Fibroblast of skin of abdomen (primary cell): ENCODE results near the gene ZNF736. TPM values are rescaled to one million over a fixed set of nuclear protein-coding genes. Genes with fewer than 3 reads are reported as not detected.
"Not testable (repeated sequence)": the region's sequence is repeated elsewhere in the genome, so short reads cannot be mapped to it uniquely, and the experiment has no call there.

ENCODE experiments used
- DNase-seq: peaks from one replicate; pipeline ENCODE4 v3.0.0-alpha.2; 2013
- polyA plus RNA-seq, 2 experiments: library from polyadenylated mRNA; unstranded; fragments of 120-200 nt; gene quantifications; one replicate each; pipeline ENCODE4 v1.2.1, GENCODE V29; 2013; ENCODE audit not compliant: insufficient read length in 2 of 2

ZNF736 gene
- polyA plus RNA-seq (2013, experiment 1 of 2; ENCODE audit: insufficient read length): 3.8 TPM
- polyA plus RNA-seq (2013, experiment 2 of 2; ENCODE audit: insufficient read length): 3.6 TPM

- peak; percentile 94 for DNase-seq
Observed at GRCh38 chr7:64313740-64314491, at the start of gene ZNF736. Gene ZNF736 (plus strand): TSS chr7:64313961. CDS start chr7:64314151, 190 bp downstream.

DNA sequence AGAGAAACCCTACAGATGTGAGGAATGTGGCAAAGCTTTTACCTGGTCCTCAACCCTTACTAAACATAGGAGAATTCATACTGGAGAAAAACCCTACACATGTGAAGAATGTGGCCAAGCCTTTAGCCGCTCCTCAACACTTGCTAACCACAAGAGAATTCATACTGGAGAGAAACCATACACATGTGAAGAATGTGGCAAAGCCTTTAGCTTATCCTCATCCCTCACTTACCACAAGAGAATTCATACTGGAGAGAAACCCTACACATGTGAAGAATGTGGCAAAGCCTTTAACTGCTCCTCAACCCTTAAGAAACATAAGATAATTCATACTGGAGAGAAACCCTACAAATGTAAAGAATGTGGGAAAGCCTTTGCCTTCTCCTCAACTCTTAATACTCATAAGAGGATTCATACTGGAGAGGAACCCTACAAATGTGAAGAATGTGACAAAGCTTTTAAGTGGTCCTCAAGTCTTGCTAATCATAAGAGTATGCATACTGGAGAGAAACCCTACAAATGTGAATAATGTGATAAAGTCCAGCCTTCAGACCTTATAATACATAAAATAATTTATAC is 47.3 kb upstream of the ZNF736 start:
- no peak for DNase-seq

DNA sequence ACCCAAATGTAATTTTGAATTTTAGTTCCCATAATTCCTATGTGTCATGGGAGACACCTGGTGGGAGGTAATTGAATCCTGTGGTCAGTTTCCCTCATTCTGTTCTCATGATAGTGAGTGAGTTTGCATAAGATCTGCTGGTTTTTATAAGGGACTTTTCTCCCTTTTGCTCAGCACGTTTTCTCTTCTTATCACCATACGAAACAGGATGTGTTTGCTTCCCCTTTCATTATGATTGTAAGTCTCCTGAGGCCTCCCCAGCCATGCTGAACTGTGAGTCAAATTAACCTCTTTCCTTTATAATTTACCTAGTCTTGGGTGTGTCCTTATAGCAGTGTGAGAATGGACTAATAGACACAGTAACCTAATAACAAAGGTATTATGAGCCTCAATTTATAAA is 36.1 kb upstream of the ZNF736 start:
- DNase-seq: no peak

- no peak for DNase-seq
Observed at GRCh38 chr7:64294701-64295420, 18.9 kb upstream of the ZNF736 start.

GRCh38 chr7:64297418-64297817 is 16.3 kb upstream of the ZNF736 start:
- DNase-seq: not testable (repeated sequence)

GRCh38 chr7:64300641-64301405 is 12.9 kb upstream of the ZNF736 start:
- DNase-seq: no peak

GRCh38 chr7:64307254-64308015 is 6.3 kb upstream of the ZNF736 start:
- peak; percentile 87 for DNase-seq

DNA sequence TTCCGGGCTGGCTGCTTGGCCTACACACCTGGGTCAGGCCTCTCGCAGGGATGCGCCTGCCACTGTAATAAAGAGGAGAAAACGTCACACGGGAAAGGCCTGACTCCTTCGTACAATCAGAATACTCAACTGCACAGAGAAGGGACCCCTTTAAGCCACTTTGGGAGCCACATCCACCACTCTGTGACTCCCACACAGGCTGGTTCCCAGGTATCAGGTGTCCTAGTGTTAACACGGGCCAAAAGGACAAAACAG is 5.8 kb upstream of the ZNF736 start:
- no peak for DNase-seq

DNA sequence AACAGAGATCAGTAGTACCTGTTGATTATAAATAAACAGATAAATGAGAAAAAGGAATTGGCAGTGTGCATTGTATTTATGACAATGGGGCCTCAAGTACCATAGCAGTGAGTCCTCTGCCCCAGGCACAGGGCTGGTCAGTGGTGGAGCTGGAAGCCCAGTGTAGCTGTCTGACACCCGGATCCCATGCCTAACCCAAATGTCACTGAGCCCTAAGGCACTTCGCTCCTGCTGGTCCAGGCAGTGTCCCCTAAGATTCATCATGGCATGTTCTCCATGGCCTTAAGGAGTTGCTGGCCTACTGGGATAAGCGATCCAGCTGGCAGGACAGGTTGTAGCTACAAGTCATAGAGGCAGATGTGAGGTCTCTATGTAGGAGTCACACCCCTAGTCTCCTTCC is 3.3 kb upstream of the ZNF736 start:
- no peak for DNase-seq

GRCh38 chr7:64312826-64313225 is 935 bp upstream of the ZNF736 start:
- DNase-seq: no peak

DNA sequence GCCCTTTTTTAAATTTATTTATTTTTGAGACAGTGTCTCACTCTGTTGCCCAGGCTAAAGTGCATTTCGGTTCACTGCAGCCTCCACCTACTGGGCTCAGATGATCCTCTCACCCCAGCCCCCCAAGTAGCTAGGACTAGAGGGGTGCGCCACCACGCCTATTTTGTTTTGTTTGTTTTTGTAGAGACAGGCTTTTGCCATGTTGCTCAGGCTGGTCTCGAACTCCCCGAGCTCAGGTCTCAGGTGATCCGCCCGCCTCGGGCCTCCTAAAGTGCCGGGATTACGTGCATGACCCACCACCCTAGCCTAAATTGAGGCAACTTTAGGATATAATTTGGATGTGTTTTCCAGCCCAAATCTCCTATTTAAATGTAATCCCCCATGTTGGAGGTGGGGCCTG is 805 bp downstream of the ZNF736 start:
- DNase-seq: no peak

DNA sequence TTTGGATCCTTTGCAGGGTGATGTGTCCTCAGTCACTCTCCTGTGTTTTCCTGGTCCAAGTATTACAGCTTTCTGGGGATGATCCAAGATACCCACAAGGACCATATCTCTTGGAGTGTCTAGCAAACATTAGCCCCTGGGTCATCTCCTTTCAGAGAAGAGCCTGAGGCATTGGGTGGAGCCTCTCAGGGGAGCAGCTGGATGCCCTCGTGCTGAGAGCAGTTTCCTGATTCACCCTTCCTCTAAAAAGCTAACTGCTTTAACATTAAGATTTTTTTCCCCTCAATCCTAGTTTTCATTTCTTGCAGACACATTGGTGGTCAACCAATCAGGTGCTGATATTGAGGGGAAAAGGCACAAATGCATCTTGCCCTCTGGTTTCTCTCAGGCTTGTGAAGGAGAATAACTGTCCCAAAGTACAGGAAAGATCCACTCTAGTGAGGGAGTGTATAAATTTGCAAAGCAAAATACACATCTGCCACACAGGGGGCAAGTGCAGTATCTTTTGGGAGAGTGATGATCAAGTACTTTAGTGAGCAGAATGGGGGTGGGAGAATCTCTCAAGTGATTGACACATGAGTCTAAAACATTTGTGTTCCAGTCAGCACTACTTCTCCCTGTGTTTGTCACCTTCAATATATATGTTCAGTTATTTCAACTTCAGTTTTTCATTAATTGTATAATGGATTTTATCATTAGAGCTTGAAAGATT is 2.4 kb downstream of the ZNF736 start:
- DNase-seq: not testable (repeated sequence)

- no peak for DNase-seq
Observed at GRCh38 chr7:64320547-64321513, 7.1 kb downstream of the ZNF736 start.

DNA sequence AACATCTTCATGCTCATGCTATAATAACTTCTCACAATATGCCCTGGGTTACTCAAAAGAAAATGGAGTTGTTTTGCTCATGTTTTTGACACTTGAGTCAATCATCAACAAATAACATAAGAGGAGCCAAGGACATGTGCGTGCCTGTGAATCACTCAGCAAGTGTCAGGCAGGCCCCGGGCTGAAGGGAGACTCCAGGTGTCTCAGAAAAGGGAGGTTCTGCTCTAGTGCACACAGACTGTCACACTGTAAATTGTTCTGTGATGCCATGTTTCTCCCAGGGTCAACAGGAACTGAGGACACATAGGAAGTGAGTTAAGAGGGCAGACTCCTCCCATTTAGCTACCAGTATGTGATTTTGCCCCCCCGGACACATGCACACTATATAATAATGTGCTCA is 10.4 kb downstream of the ZNF736 start:
- DNase-seq: not testable (repeated sequence)

GRCh38 chr7:64348713-64349210 is 35.0 kb downstream of the ZNF736 start:
- DNase-seq: not testable (repeated sequence)

DNA sequence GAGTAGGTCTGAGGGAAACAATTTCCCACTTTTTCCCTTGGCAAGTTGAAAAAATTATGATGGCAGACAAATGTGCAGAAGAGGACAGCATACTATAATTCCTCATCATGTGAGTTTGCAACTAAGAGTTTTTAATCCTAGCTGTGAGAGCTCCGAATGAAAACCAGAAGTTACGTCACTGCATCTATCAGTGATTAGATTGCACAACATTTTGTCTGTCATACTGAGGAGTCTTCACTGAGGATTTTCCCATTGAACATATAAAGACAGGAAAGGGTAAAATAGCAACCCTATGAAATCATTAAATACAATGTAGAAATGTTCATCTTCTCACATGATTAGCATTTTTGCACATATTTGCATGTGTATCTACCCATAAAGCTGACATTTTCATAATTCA is 45.8 kb downstream of the ZNF736 start:
- no peak for DNase-seq

GRCh38 chr7:64371116-64371515 is 57.4 kb downstream of the ZNF736 start:
- DNase-seq: no peak

- DNase-seq: no peak
Observed at GRCh38 chr7:64373017-64373416, 59.3 kb downstream of the ZNF736 start.

DNA sequence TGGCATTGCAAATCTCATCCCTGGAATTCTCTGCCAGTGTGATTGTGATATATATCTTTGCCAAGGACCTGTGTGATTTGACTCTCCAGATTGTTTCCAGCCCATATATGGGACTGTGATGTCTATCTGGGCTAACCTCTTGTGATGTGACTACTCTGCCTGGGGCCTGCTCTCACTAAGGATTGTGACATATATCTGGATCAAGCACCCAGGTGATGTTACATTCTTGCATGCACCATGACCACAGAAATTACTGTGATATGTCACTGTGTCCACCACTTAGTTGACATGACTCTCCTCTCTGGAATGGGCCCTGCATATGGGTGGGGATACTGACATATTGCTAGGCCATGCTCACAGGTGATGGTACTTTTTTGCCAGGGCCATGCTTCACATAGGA is 86.6 kb downstream of the ZNF736 start:
- no peak for DNase-seq
